Cardiac fibroblast (primary cell): Measurements from ENCODE around the gene SMIM24.

Experiments
- DNase-seq, 2 donors: peaks; one replicate each; pipeline versions ENCODE4 v3.0.0 to v3.0.0-alpha.2; 2010; ENCODE audit warnings: low read depth in 2 of 2
- H3K4me3 ChIP-seq, 2 donors: replicated peaks in 1 of 2; 1 replicate in 1 of 2; 2 replicates in 1 of 2; pipeline ENCODE4 v1.5.1; 2011; ENCODE audit warnings: low read depth in 2 of 2, low read length in 2 of 2, mild to moderate bottlenecking in 2 of 2, moderate library complexity in 1 of 2
- CTCF ChIP-seq: IDR thresholded peaks from one replicate; pipeline ENCODE4 v1.5.1; 2011; ENCODE audit warnings: low read depth, mild to moderate bottlenecking, low read length, inconsistent platforms

The SMIM24 gene

GRCh38 chr19:3520166-3521103 lies 40.1 kb upstream of the SMIM24 start:
- DNase-seq: no peak
- H3K4me3 ChIP-seq: no peak overlapping the region
- no peak for TF ChIP-seq CTCF

- H3K4me3 ChIP-seq: no peak overlapping the region
- TF ChIP-seq CTCF: no peak
- DNase-seq: no peak
Observed at GRCh38 chr19:3519126-3519525, 38.8 kb upstream of the SMIM24 start.

GRCh38 chr19:3518659-3519058 lies 38.3 kb upstream of the SMIM24 start:
- no peak for TF ChIP-seq CTCF
- no peak for DNase-seq
- no peak overlapping the region for H3K4me3 ChIP-seq

GRCh38 chr19:3518255-3518654 lies 37.9 kb upstream of the SMIM24 start:
- no peak for TF ChIP-seq CTCF
- H3K4me3 ChIP-seq: no peak overlapping the region

DNA sequence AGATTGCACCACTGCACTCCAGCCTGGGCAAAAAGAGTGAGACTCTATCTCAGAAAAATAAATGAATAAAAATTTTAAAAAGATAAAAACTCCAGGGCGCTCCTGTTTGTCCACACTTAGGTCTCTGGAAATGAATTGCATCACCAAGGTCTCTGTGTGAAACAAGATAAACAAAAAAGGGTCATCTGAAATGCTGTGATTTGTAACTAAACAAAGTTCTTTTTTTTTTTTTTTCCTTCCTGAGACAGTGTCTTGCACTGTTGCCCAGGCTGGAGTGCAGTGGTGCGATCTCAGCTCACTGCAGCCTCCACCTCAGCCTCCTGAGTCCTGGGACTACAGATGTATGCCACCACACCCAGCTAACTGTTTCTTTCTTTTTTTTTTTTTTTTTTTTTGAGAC lies 37.3 kb upstream of the SMIM24 start:
- no peak overlapping the region for H3K4me3 ChIP-seq
- DNase-seq: no peak
- no peak for TF ChIP-seq CTCF

More at GRCh38 chr19:3518255-3518654, 37.9 kb upstream of the SMIM24 start:
- no peak for DNase-seq

- DNase-seq: no peak
- H3K4me3 ChIP-seq: no peak overlapping the region
- no peak for TF ChIP-seq CTCF
Observed at GRCh38 chr19:3516675-3517207, 36.4 kb upstream of the SMIM24 start.
